Liver (tissue), 9 donors: Measurements from ENCODE around the gene C9orf50. TPM values are rescaled to one million over a fixed set of nuclear protein-coding genes. Genes with fewer than 3 reads are reported as not detected.

Experiments
- DNase-seq: peaks from one replicate; pipeline ENCODE4 v3.0.0-alpha.2; 2017; ENCODE audit warnings: low spot score
- H3K27ac ChIP-seq, 2 donors: one replicate each; pipeline ENCODE4 v1.7.0; 2013; ENCODE audit warnings: inconsistent platforms in 2 of 2, low read length in 2 of 2, control low read depth in 1 of 2, low read depth in 1 of 2, mild to moderate bottlenecking in 1 of 2
- H3K27me3 ChIP-seq, 4 donors: one replicate each; pipeline versions ENCODE4 v1.6.1 to v1.7.0; 2013; ENCODE audit warnings: low read length in 3 of 4, inconsistent platforms in 1 of 4, mild to moderate bottlenecking in 1 of 4, moderate library complexity in 1 of 4; ENCODE audit not compliant: control insufficient read depth in 4 of 4, insufficient read depth in 4 of 4
- H3K36me3 ChIP-seq, 4 donors: one replicate each; pipeline versions ENCODE4 v1.6.1 to v1.7.0; 2013; ENCODE audit warnings: low read length in 3 of 4, mild to moderate bottlenecking in 3 of 4, low read depth in 1 of 4, moderate library complexity in 1 of 4; ENCODE audit not compliant: control insufficient read depth in 4 of 4, insufficient read depth in 3 of 4
- H3K4me1 ChIP-seq, 4 donors: one replicate each; pipeline versions ENCODE4 v1.6.1 to v1.7.0; 2013; ENCODE audit warnings: low read length in 3 of 4, mild to moderate bottlenecking in 3 of 4, moderate library complexity in 1 of 4; ENCODE audit not compliant: control insufficient read depth in 4 of 4, insufficient read depth in 4 of 4
- H3K4me3 ChIP-seq, 3 donors: one replicate each; pipeline versions ENCODE4 v1.6.1 to v1.7.0; 2013; ENCODE audit warnings: low read length in 3 of 3, control low read depth in 1 of 3, low read depth in 1 of 3, mild to moderate bottlenecking in 1 of 3
- H3K9ac ChIP-seq, 2 donors: one replicate each; pipeline ENCODE4 v1.7.0; 2013; ENCODE audit warnings: low read length in 2 of 2, mild to moderate bottlenecking in 2 of 2, moderate library complexity in 2 of 2, control low read depth in 1 of 2, low read depth in 1 of 2
- H3K9me3 ChIP-seq, 4 donors: one replicate each; pipeline versions ENCODE4 v1.6.1 to v1.7.0; 2013; ENCODE audit warnings: low read length in 3 of 4; ENCODE audit not compliant: control insufficient read depth in 4 of 4
- CTCF ChIP-seq: fragments of 150-350 bp; IDR thresholded peaks from 2 replicates; pipeline ENCODE4 v1.5.1; 2017; ENCODE audit warnings: improper control_type of control experiment, low read depth, low read length; ENCODE audit not compliant: missing input control
- EGR1 ChIP-seq, 2 donors: IDR thresholded peaks; 2 replicates each; pipeline ENCODE4 v1.6.1; 2016 to 2018; ENCODE audit warnings: antibody characterized with exemption in 2 of 2, low read depth in 2 of 2
- FOXA2 ChIP-seq: IDR thresholded peaks from 2 replicates; pipeline ENCODE4 v1.6.1; 2016; ENCODE audit warnings: antibody characterized with exemption
- HNF4G ChIP-seq: IDR thresholded peaks from 2 replicates; pipeline ENCODE4 v1.6.1; 2016; ENCODE audit warnings: antibody characterized with exemption
- YY1 ChIP-seq: IDR thresholded peaks from 2 replicates; pipeline ENCODE4 v1.6.1; 2016; ENCODE audit warnings: antibody characterized with exemption, mild to moderate bottlenecking
- WGBS: extraction: QIAGEN DNeasy Blood & Tissue Kit; methylation state at CpG from one replicate; pipeline ENCODE4 v1.1.7; 2013; 5-methylcytosine and 5-hydroxymethylcytosine counted together
- polyA plus RNA-seq, 2 donors: library from polyadenylated mRNA; stranded (reverse) in 1 of 2; unstranded in 1 of 2; fragments of 200-250 nt in 1 of 2; fragments of >200 nt in 1 of 2; fragmentation: Nextera tagmentation in 1 of 2; extraction: Ambion mirVana in 1 of 2; gene quantifications; one replicate each; pipeline versions ENCODE4 v1.2.1 to v1.2.3, GENCODE V29; 2013 to 2015
- total RNA-seq, 2 donors: library from RNA; depleted of rRNA; stranded (reverse); fragments of >200 nt; gene quantifications; one replicate each; pipeline ENCODE4 v1.2.3, GENCODE V29; 2014
- donor health status: healthy.
- donor health status: healthy.
- donor health status: healthy.
- donor health status: healthy.
- donor health status: healthy.

The C9orf50 gene
- total and polyA plus RNA-seq, 4 donors = 0.23 TPM; not detected in 3

DNA sequence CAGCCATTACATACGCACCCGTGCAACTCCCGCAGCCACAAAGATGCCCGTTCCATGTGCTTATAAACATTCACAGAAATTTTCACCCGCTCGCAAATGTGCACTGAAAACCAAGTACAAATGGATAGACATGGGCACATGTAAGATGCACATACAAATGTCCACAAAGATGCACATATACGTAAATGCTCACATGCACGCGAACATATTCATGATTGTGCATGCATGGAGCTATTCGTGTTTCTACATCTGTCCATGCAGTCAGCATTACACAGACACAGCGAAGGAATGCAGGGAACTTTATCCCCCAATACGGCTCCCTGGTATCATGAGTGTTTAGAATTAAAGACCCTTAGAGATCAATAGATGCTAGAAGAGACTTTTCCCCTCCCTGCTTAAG is 58.4 kb downstream of the C9orf50 start:
- no peak for DNase-seq
- 86% methylated on average over 12 of the region's 12 CpGs for WGBS
- no peaks in the 10 kb centered on the region for H3K9me3 ChIP-seq

More for the DNA sequence above, 58.4 kb downstream of the C9orf50 start:
- H3K9ac ChIP-seq = no peak overlapping the region
- TF ChIP-seq FOXA2 = no peak
- TF ChIP-seq HNF4G = no peak
- no peak for TF ChIP-seq YY1
- TF ChIP-seq CTCF = no peak
- TF ChIP-seq EGR1 (IDR thresholded peaks at IDR 0.05; ENCODE audit: low read depth in 2 of 2) = no peak
- no peaks in the 10 kb centered on the region for H3K36me3 ChIP-seq
- H3K27me3 ChIP-seq = no peaks in the 10 kb centered on the region
- H3K4me1 ChIP-seq = peaks cover 23 to 46% (median 36%) of the 10 kb centered on the region in 4 donors
- H3K4me3 ChIP-seq = no peak overlapping the region
- H3K27ac ChIP-seq = no peak overlapping the region

Other genes with a start within 250 kb of the C9orf50 start
- 10 to 100 TPM; 13.1 to 17.7 TPM for gene NTMT1, start 5.1 kb upstream of the C9orf50 start, total RNA-seq
- gene NTMT1, start 5.1 kb upstream of the C9orf50 start, polyA plus RNA-seq = 10 to 100 TPM; 34.8 to 42.5 TPM
- gene ASB6, start 21.1 kb upstream of the C9orf50 start, total RNA-seq = 1 to 10 TPM; 6.0 to 8.4 TPM
- gene ASB6, start 21.1 kb upstream of the C9orf50 start, polyA plus RNA-seq = 1 to 10 TPM; 3.4 to 6.3 TPM
- gene PRRX2, start 44.5 kb upstream of the C9orf50 start, total RNA-seq = under 1 TPM in 1 of 2 donors, not detected in 1; 0.08 TPM
- gene PRRX2, start 44.5 kb upstream of the C9orf50 start, polyA plus RNA-seq = under 1 TPM in 1 of 2 donors, not detected in 1; 0.03 TPM
- gene PTGES, start 131.9 kb upstream of the C9orf50 start, total RNA-seq = under 1 TPM in 1 of 2 donors, not detected in 1; 0.47 TPM
- gene PTGES, start 131.9 kb upstream of the C9orf50 start, polyA plus RNA-seq = under 1 TPM; 0.07 to 0.17 TPM
- 10 to 100 TPM; 18.6 to 31.9 TPM for gene TOR1B, start 182.1 kb upstream of the C9orf50 start, total RNA-seq
- gene TOR1B, start 182.1 kb upstream of the C9orf50 start, polyA plus RNA-seq = 10 to 100 TPM; 12.8 to 17.1 TPM
- 10 to 100 TPM; 18.3 to 30.5 TPM for gene TOR1A, start 203.0 kb upstream of the C9orf50 start, total RNA-seq
- 10 to 100 TPM; 29.1 to 34.0 TPM for gene TOR1A, start 203.0 kb upstream of the C9orf50 start, polyA plus RNA-seq
- gene C9orf78, start 214.2 kb upstream of the C9orf50 start, total RNA-seq = 10 to 100 TPM; 37.2 to 64.6 TPM
- 10 to 100 TPM; 31.1 to 84.2 TPM for gene C9orf78, start 214.2 kb upstream of the C9orf50 start, polyA plus RNA-seq
- gene USP20, start 214.4 kb upstream of the C9orf50 start, total RNA-seq = 10 to 100 TPM; 11.7 to 19.8 TPM
- 1 to 10 TPM; 8.2 to 8.8 TPM for gene USP20, start 214.4 kb upstream of the C9orf50 start, polyA plus RNA-seq